Thyroid gland (tissue), 4 donors: ENCODE measurements around the gene SLC25A44.

ENCODE experiments used
- CTCF ChIP-seq, 6 experiments: fragments of 200-600 bp in 3 of 6; fragments of 450-650 bp in 3 of 6; sonication (generic) in 3 of 6; IDR thresholded peaks; one replicate each; pipeline ENCODE4 v1.5.1; 2016 to 2019; ENCODE audit warnings: antibody characterized with exemption in 6 of 6, mild to moderate bottlenecking in 2 of 6, inconsistent platforms in 1 of 6, moderate library complexity in 1 of 6
- POLR2A ChIP-seq, 2 donors: fragments of 450-650 bp; IDR thresholded peaks; one replicate each; pipeline ENCODE4 v1.6.1; 2017; ENCODE audit warnings: antibody characterized with exemption in 2 of 2, mild to moderate bottlenecking in 2 of 2, moderate library complexity in 1 of 2

DNA sequence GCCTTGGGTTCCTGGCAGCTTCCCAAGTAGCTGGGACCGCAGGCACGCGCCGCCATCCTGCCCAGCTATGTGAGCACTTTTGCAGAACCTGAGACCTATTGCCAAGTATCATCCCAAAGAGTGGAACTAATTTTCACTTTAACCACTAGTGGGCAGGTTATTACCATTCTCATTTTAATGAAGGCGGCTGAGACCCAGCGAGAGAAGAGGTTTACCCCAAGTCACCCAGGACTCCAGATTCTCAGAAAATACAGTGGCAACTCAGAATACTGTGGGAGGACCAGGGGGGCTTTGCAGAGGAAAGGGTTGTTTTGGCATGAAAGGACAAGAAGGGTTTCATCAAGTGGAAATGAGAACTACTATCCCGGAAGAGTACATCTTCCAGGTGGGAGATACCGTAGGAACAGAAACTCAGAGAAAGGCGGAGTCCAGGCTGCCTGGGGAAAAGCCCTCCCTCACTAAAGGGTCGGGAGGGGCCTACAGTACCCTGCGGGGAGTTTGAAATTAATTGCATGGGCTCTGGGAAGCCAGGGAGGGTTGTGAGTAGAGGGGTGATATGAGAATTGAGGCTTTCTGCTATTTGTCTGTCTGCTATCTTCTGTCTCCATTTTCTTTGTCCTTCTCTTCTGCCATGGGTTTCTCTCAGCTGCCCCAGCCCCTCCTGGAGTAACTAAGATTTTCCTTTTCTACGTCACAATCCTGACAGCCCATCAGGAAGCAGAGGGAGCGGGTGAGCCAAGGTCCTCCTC is 47.7 kb upstream of the SLC25A44 start:
- peak; percentile 37 to 88 (median 74) for TF ChIP-seq CTCF (IDR thresholded peaks at IDR 0.05)
- no peak for TF ChIP-seq POLR2A (IDR thresholded peaks at IDR 0.05)
